HG02981 (cell line): ENCODE results near the gene NIPAL3.
"Not testable (repeated sequence)": the region's sequence is repeated elsewhere in the genome, so short reads cannot be mapped to it uniquely, and the experiment has no call there.

Experiments
- ATAC-seq: cut with Tn5 transposase; IDR thresholded peaks from one replicate; pipeline ENCODE4 v1.9.1; 2021; ENCODE audit warnings: mild to moderate bottlenecking, moderate library complexity; ENCODE audit not compliant: unreplicated experiment

The NIPAL3 gene

GRCh38 chr1:24513706-24514105 lies 98.1 kb downstream of the NIPAL3 start:
- ATAC-seq, result no peak

DNA sequence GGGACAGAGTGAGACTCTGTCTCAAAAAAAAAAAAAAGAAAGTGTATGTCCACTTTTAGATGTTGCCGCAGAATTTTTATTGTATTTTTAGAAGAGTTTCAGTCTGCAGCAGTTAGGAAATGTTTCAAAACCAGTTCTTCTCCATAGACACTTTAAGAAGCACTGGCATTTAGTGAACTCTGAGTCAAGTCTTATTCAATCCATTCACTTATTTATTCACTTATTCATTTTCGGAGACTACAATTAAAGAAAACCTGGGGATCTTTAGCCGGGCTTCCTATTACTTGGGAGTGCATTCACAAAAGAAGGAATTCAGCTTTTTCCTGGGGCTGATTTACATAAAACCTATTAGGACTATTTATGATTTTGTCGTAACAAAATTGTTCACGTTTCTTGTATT lies 99.3 kb downstream of the NIPAL3 start:
- no peak for ATAC-seq

DNA sequence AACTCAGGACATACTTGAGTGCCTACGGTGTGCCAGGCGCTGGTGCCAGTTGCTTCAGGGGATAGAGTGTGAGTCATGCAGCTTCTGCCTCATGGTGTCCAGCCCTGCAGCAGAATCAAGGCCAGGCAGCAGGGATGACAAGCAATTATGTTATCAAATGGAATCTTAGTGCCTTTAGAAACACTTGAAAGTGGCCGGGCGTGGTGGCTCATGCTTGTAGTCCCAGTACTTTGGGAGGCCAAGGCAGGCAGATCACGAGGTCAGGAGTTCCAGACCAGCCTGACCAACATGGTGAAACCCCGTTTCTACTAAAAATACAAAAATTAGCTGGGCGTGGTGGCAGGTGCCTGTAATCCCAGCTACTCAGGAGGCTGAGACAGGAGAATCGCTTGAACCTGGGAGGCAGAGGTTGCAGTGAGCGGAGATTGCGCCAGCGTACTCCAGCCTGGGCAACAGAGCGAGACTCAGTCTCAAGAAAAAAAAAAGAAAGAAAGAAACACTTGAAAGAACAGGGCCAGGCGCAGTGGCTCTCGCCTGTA lies 100.1 kb downstream of the NIPAL3 start:
- ATAC-seq, result not testable (repeated sequence)

- ATAC-seq, result no peak
These were observed 100.9 kb downstream of the NIPAL3 start for GRCh38 chr1:24516506-24516905.

DNA sequence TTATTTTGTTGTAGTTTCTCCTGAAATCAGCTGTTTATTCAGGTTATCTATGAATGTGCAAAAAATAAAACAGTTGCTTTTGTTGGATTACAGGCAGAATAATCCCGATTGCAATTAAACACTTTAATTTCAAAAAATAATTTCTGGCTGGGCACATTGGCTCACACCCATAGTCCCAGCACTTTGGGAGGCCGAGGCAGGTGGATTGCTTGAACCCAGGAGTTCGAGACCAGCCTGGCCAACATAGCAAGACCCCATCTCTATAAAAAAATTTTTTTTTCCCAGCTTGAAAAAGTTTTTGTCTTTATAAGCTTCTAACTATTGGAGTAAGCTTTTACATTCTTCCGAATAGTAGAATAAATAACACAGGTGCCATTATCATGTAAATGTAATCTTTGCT lies 102.3 kb downstream of the NIPAL3 start:
- ATAC-seq, result no peak

DNA sequence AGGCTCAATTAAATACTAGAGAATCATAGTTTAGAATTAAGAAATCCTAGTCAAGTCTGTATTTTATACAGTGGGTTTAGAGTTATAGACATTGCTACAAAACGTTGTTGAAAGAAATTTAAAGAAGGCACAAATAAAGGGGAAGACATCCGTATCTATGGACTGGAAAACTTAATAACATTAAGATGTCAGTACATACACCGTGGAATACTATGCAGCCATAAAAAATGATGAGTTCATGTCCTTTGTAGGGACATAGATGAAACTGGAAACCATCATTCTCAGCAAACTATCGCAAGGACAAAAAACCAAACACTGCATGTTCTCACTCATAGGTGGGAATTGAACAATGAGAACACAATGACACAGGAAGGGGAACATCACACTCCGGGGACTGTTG lies 104.7 kb downstream of the NIPAL3 start:
- ATAC-seq, result not testable (repeated sequence)
